Measurements from ENCODE around the gene FGF8. TPM values are rescaled to one million over a fixed set of nuclear protein-coding genes. Genes with fewer than 3 reads are reported as not detected.

FGF8 gene
- total RNA-seq, 2 donors from 2014 or later: not detected

DNA sequence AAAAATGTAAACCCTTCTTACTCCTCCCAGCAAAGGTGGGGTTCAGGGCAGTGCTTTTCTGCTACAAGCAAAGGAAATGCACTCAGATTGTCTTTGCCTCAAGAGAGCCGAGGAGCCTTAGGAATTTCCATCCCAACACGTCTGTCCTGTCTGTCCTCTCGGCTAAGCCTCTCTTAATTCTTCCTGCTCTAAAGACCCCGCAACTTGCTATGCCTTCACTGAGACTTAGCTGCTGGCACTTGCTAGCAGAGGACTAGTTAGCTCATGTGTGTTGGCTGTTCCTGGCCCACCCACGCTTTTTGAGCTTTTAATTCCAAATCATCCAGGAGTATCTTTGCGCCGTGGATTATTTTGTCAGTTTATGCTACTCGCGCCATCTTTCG, 7.8 kb upstream of the FGF8 start:
- no peak for ATAC-seq
- intact Hi-C loops (cut with DNase I, micrococcal nuclease): loop anchor here (5.0 kb wide), 2 partner anchors 76 to 176 kb away; no protein-coding TSS in a partner anchor
- no peak for DNase-seq

GRCh38 chr10:101782811-101783735, 7.2 kb upstream of the FGF8 start, which contains the start of gene NPM3:
Gene NPM3 (minus strand): TSS chr10:101783446. CDS start chr10:101783390, 56 bp downstream.
- ATAC-seq: peak; percentile 57
- intact Hi-C loops (cut with DNase I, micrococcal nuclease): loop anchor here (5.0 kb wide), 2 partner anchors 76 to 176 kb away; no protein-coding TSS in a partner anchor

GRCh38 chr10:101781984-101782810, 6.3 kb upstream of the FGF8 start:
- intact Hi-C loops (cut with DNase I, micrococcal nuclease): loop anchor here (5.0 kb wide), 2 partner anchors 75 to 175 kb away; no protein-coding TSS in a partner anchor
- DNase-seq: no peak
- ATAC-seq: no peak

More at GRCh38 chr10:101782811-101783735, 7.2 kb upstream of the FGF8 start, which contains the start of gene NPM3:
- DNase-seq: peak; percentile 86 to 90

GRCh38 chr10:101781655-101781983, 5.7 kb upstream of the FGF8 start:
- no peak for ATAC-seq
- intact Hi-C loops (cut with DNase I, micrococcal nuclease): loop anchor here (5.0 kb wide), 2 partner anchors 74 to 174 kb away; no protein-coding TSS in a partner anchor
- no peak for DNase-seq

DNA sequence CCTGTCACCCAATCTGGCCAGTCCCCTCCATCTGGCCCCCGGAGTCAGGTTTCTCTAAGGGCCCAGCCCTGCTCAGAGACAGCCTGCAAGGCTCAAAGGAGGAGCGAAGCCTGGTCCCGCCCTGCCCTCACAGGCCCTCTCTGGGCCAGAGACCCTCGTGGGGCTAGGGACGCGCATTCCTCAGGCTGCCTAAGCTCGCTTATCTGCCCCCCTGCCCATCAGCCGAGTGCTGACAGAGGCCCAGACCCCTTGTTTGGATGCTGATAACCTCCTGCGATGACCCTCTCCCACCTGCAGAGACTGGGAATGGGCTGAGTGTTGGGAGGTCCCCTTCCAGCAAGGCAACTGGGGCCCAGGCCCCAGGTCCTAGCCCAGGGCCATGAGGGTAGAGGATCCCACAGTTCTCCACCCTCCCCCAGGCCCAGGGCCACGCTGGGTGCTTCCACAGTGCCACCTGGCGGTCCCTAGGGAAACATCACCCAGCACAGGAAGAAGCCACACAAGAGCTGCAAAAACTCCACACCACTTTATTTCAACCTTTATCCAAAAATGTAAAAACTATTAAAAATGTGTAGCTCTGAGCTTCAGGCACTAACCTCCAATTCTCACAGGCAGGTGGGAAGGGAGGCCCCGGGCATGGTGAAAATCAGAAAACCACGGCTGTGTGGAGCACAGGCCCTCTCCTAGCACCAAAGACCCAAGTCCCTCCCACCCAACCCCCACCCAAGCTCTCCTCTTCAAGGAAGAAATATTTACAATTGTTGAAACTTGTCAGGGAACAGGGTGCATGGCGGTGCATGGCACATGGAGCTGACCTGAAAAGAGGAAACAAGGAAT, 5.1 kb upstream of the FGF8 start:
- intact Hi-C loops (cut with DNase I, micrococcal nuclease): loop anchor here (5.0 kb wide), 2 partner anchors 74 to 174 kb away; no protein-coding TSS in a partner anchor
- DNase-seq (peak in 1 of 2 donors; percentile 75), ATAC-seq (peak; percentile 44)

DNA sequence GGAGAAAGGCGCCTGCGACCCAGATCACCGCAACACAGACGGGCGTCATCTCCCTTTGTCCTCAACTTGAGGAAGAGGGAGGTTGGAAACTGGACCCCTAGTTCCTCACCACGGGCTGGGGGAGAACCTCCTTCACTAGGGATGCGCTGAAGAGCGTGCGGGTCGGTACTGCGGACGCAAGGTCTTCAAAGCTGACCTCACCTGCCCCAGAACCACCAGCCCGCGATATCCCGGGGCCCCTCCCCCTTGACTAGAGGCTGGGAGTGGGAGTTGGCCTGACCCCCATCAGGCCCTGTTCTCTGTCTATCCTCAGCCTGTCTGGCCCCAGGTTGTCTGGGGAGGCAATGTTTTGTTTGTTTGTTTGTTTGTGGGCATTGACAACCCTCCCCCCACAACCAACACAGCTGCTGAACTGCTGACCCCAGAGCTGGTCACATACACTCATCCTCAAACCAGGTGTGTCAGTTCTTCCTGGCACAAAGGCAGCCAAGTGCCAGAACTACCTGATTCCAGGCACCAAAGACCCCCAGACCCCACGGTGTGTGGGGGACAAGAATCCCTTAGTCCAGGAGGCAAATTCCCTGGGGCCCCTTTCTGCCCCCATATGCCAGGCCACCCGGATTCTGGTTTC, 4.4 kb upstream of the FGF8 start:
- DNase-seq (peak in 1 of 2 donors; percentile 15), ATAC-seq (no peak)
- intact Hi-C loops (cut with DNase I, micrococcal nuclease): loop anchor here (5.0 kb wide), 2 partner anchors 73 to 173 kb away; no protein-coding TSS in a partner anchor

- intact Hi-C loops (cut with DNase I, micrococcal nuclease): loop anchor here (5.0 to 10.0 kb wide), 3 partner anchors 72 to 565 kb away; no protein-coding TSS in a partner anchor
- ATAC-seq (peak; percentile 68), DNase-seq (peak; percentile 74 to 92)
These were observed 3.8 kb upstream of the FGF8 start for GRCh38 chr10:101779544-101780186.

GRCh38 chr10:101778781-101779543, 3.0 kb upstream of the FGF8 start:
- peak; percentile 68 for ATAC-seq

GRCh38 chr10:101778151-101778780, 2.4 kb upstream of the FGF8 start:
- intact Hi-C loops (cut with DNase I, micrococcal nuclease): loop anchor here in 1 of 2 donors (10.0 kb wide), 1 partner anchor 563 kb away; no protein-coding TSS in a partner anchor

More at GRCh38 chr10:101778781-101779543, 3.0 kb upstream of the FGF8 start:
- peak; percentile 73 to 74 for DNase-seq
- intact Hi-C loops (cut with DNase I, micrococcal nuclease): loop anchor here in 1 of 2 donors (10.0 kb wide), 1 partner anchor 564 kb away; no protein-coding TSS in a partner anchor

GRCh38 chr10:101777619-101778145, 1.8 kb upstream of the FGF8 start:
- no peak for DNase-seq
- intact Hi-C loops (cut with DNase I, micrococcal nuclease): loop anchor here in 1 of 2 donors (10.0 kb wide), 1 partner anchor 563 kb away; no protein-coding TSS in a partner anchor
- no peak for ATAC-seq

More at GRCh38 chr10:101778151-101778780, 2.4 kb upstream of the FGF8 start:
- no peak for ATAC-seq
- no peak for DNase-seq

- intact Hi-C loops (cut with DNase I, micrococcal nuclease): loop anchor here in 1 of 2 donors (10.0 kb wide), 1 partner anchor 561 kb away; no protein-coding TSS in a partner anchor
- DNase-seq (no peak), ATAC-seq (no peak)
These were observed 375 bp upstream of the FGF8 start for GRCh38 chr10:101776161-101776817.

DNA sequence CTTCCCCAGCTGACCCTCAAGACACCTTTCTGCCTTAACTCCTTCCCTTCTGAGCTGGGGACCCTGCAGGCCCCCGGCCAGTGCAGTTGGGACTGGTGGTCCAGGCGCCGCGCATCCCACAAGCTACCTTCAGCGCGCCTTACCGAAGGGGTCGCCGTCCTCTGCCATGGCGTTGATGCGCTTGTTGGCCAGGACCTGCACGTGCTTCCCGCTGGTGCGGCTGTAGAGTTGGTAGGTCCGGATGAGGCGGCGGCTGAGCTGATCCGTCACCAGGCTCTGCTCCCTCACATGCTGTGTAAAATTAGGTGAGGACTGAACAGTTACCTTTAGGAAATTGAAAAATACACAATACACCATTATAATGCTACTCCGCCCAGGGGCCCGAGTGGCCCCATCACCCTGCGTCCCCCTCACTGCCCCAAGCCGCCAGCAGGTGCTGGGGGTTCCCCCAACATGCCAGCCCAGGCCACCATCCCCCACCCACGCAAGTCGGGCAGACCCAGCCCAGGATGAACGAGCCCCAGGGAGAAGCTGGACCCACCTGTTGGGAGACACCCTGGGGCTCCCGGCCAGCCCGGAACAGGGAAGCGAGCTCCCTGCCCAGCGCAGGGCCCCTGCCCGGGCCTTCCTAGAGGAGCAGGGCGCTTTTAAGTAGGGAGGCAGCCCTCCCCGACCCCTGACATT, 1.2 kb downstream of the FGF8 start:
- no peak for ATAC-seq
- intact Hi-C loops (cut with DNase I, micrococcal nuclease): loop anchor here in 1 of 2 donors (10.0 kb wide), 1 partner anchor 560 kb away; no protein-coding TSS in a partner anchor
- no peak for DNase-seq

- DNase-seq: no peak
- no peak for ATAC-seq
- intact Hi-C loops (cut with DNase I, micrococcal nuclease): loop anchor here in 1 of 2 donors (10.0 kb wide), 1 partner anchor 559 kb away; no protein-coding TSS in a partner anchor
These were observed 1.9 kb downstream of the FGF8 start for GRCh38 chr10:101773923-101774588.
